Testis (tissue), 3 donors: Measurements from ENCODE around the gene AP5Z1. TPM values are rescaled to one million over a fixed set of nuclear protein-coding genes. Genes with fewer than 3 reads are reported as not detected.

Experiments used
- DNase-seq: peaks from one replicate; pipeline ENCODE4 v3.0.0-alpha.2; 2019
- H3K27ac ChIP-seq, 2 donors: fragments of 200-600 bp; sonication (generic); one replicate each; pipeline ENCODE4 v1.5.1; 2019
- H3K27me3 ChIP-seq: fragments of 200-600 bp; sonication (generic); one replicate; pipeline ENCODE4 v1.5.1; 2019
- H3K36me3 ChIP-seq: fragments of 200-600 bp; sonication (generic); one replicate; pipeline ENCODE4 v1.5.1; 2017; ENCODE audit warnings: low read depth; ENCODE audit errors: missing control alignments
- H3K4me1 ChIP-seq: fragments of 200-600 bp; sonication (generic); one replicate; pipeline ENCODE4 v1.5.1; 2019
- H3K4me3 ChIP-seq, 2 donors: fragments of 200-600 bp; sonication (generic); one replicate each; pipeline ENCODE4 v1.5.1; 2017 to 2019
- H3K9me3 ChIP-seq: fragments of 200-600 bp; sonication (generic); one replicate; pipeline ENCODE4 v1.5.1; 2017
- POLR2A ChIP-seq: fragments of 450-650 bp; IDR thresholded peaks from one replicate; pipeline ENCODE4 v1.6.1; 2017; ENCODE audit warnings: antibody characterized with exemption, mild to moderate bottlenecking, moderate library complexity
- WGBS, 2 donors: methylation state at CpG; one replicate each; pipeline ENCODE4 v1.1.5; 2018; 5-methylcytosine and 5-hydroxymethylcytosine counted together
- intact Hi-C: fragments of 100-400 bp; cut with DNase I; formaldehyde crosslinking; loops from one replicate; pipeline ENCODE4 v1.15.1; 2023; ENCODE audit warnings: low total_unique reads
- microRNA-seq, 2 donors: library from miRNA; unstranded; fragments of <30 nt; microRNA quantifications; one replicate each; pipeline ENCODE4, GENCODE V29; 2016; ENCODE audit warnings: borderline number of aligned reads in 2 of 2, borderline replicate concordance in 1 of 2
- polyA plus RNA-seq: library from polyadenylated mRNA; stranded (reverse); fragments of 350-450 nt; fragmentation: Illumina TruSeq; extraction: RNeasy Lipid Tissue Mini Kit (QIAGEN cat#74804); gene quantifications from one replicate; pipeline ENCODE4 v1.2.3, GENCODE V29; 2014; ENCODE audit warnings: low read depth, low replicate concordance; ENCODE audit not compliant: insufficient read depth
- small RNA-seq, 2 donors: library from RNA; depleted of rRNA; stranded (forward); fragments of <200 nt; gene quantifications; one replicate each; pipeline ENCODE3, GENCODE V24; 2016
- total RNA-seq, 2 donors: library from RNA; depleted of rRNA; stranded (reverse); fragments of >200 nt; gene quantifications; one replicate each; pipeline ENCODE4 v1.2.3, GENCODE V29; 2016
- TF ChIP-seq, protein P1 (sequence below), 3 experiments: fragments of 450-650 bp in 2 of 3; fragments of 200-600 bp in 1 of 3; sonication (generic) in 1 of 3; IDR thresholded peaks; one replicate each; pipeline ENCODE4 v1.5.1; 2016 to 2019; ENCODE audit warnings: antibody characterized with exemption in 3 of 3, mild to moderate bottlenecking in 2 of 3, moderate library complexity in 1 of 3

Gene AP5Z1
- total and polyA plus RNA-seq, 3 donors from 2014 or later = 30.0 to 59.1 (median 47.6) TPM

DNA sequence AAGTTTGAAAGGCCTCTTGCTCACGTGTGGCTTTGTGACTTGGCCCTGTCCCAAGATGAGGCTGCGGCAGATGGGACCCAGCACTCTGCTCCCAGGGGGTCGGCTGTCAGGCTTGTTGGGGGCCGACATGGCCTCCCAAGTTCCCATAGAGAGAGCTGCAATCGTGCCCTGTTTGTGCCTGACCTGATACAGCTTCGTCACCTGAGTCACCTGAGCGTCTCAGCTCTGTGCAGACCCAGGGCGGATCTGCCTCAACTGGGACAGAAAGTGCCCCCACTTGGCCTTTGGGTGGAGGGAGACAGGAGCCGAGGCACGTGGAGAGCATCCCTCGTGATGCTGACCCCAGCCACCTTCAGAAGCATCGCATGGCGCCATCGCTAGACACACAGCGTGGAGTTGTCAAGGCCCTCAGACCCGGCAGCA, 64.7 kb downstream of the AP5Z1 start:
- no peak overlapping the region for H3K4me3 ChIP-seq
- H3K27me3 ChIP-seq = no peaks in the 10 kb centered on the region
- H3K9me3 ChIP-seq = no peaks in the 10 kb centered on the region
- no peak overlapping the region for H3K27ac ChIP-seq
- intact Hi-C loops = no loop called here
- TF ChIP-seq POLR2A = no peak
- TF ChIP-seq, protein P1, sequence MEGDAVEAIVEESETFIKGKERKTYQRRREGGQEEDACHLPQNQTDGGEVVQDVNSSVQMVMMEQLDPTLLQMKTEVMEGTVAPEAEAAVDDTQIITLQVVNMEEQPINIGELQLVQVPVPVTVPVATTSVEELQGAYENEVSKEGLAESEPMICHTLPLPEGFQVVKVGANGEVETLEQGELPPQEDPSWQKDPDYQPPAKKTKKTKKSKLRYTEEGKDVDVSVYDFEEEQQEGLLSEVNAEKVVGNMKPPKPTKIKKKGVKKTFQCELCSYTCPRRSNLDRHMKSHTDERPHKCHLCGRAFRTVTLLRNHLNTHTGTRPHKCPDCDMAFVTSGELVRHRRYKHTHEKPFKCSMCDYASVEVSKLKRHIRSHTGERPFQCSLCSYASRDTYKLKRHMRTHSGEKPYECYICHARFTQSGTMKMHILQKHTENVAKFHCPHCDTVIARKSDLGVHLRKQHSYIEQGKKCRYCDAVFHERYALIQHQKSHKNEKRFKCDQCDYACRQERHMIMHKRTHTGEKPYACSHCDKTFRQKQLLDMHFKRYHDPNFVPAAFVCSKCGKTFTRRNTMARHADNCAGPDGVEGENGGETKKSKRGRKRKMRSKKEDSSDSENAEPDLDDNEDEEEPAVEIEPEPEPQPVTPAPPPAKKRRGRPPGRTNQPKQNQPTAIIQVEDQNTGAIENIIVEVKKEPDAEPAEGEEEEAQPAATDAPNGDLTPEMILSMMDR (IDR thresholded peaks at IDR 0.05) = no peak
- DNase-seq = no peak
- 92% methylated on average over 16 of the region's 16 CpGs; no CpG with 5 or more reads in 1 of the 2 donors for WGBS, 2 donors
- no peaks in the 10 kb centered on the region for H3K4me1 ChIP-seq
- H3K36me3 ChIP-seq = no peaks in the 10 kb centered on the region

Small RNA genes lying within 50 kb of the gene (microRNA-seq; reads per million reads assigned to microRNA genes)
- gene MIR4656 = 0 reads per million in 2 donors

Small RNA genes lying within 50 kb of the gene (small RNA-seq; reads per million reads assigned to genes)
- gene MIR4656 (0 reads per million in 2 donors), gene RF00019 (0 reads per million in 2 donors)

Other genes with a start within 250 kb of the AP5Z1 start
- gene FOXK1, start 93.3 kb upstream of the AP5Z1 start, total RNA-seq = 10 to 100 TPM; 56.7 to 65.2 TPM
- 21.9 TPM for gene FOXK1, start 93.3 kb upstream of the AP5Z1 start, polyA plus RNA-seq
- 10 to 100 TPM; 19.1 to 29.1 TPM for gene PAPOLB, start 86.4 kb downstream of the AP5Z1 start, total RNA-seq
- gene PAPOLB, start 86.4 kb downstream of the AP5Z1 start, polyA plus RNA-seq = 65.2 TPM
- gene RADIL, start 108.1 kb downstream of the AP5Z1 start, total RNA-seq = 10 to 100 TPM; 24.3 to 25.6 TPM
- gene RADIL, start 108.1 kb downstream of the AP5Z1 start, polyA plus RNA-seq = 29.7 TPM
- gene MMD2, start 183.6 kb downstream of the AP5Z1 start, total RNA-seq = 10 to 100 TPM; 21.6 to 32.0 TPM
- 20.4 TPM for gene MMD2, start 183.6 kb downstream of the AP5Z1 start, polyA plus RNA-seq